SK-N-SH (cell line): ENCODE results near the gene SIGLEC15. TPM values are rescaled to one million over a fixed set of nuclear protein-coding genes. Genes with fewer than 3 reads are reported as not detected.

Source experiments
- CTCF ChIA-PET: fragments of 300-600, 350-600 bp; formaldehyde crosslinking; extraction: SDS; loops from one replicate; lab custom pipeline; 2021; lab: Yijun Ruan, JAX
- POLR2A ChIA-PET: fragments of 350-600 bp; sonication (Branson Sonifier 250); formaldehyde crosslinking; extraction: SDS; loops from one replicate; lab custom pipeline; 2020; ENCODE audit warnings: antibody characterized with exemption, inconsistent platforms; lab: Yijun Ruan, JAX
- DNase-seq: peaks from one replicate; pipeline ENCODE4 v3.0.0; 2012
- H2AFZ ChIP-seq: fragments of 200-600 bp; sonication (generic); 2 replicates; pipeline ENCODE4 v1.8.1; 2016; ENCODE audit warnings: antibody characterized with exemption, mild to moderate bottlenecking, low read depth
- H3F3A ChIP-seq: fragments of 200-600 bp; sonication (generic); replicated peaks from 2 replicates; pipeline ENCODE3; 2016; ENCODE audit warnings: antibody characterized with exemption, mild to moderate bottlenecking; ENCODE audit not compliant: insufficient read depth
- H3K27ac ChIP-seq, 2 experiments: fragments of 200-500 bp in 1 of 2; fragments of 200-600 bp in 1 of 2; sonication (Bioruptor generic) in 1 of 2; sonication (generic), shearing (Covaris generic) in 1 of 2; 2 replicates each; pipeline versions ENCODE4 v1.5.1 to v1.6.1; 2014 to 2016; ENCODE audit warnings: low read depth in 2 of 2, inconsistent platforms in 1 of 2, low read length in 1 of 2, mild to moderate bottlenecking in 1 of 2, mixed read lengths in 1 of 2
- H3K27me3 ChIP-seq: fragments of 200-600 bp; sonication (generic), shearing (Covaris generic); 2 replicates; pipeline ENCODE4 v1.6.1; 2016; ENCODE audit warnings: mixed run types; ENCODE audit not compliant: insufficient read depth
- H3K36me3 ChIP-seq, 2 experiments: fragments of 200-500 bp in 1 of 2; fragments of 200-600 bp in 1 of 2; sonication (Bioruptor generic) in 1 of 2; sonication (generic) in 1 of 2; replicated peaks in 1 of 2; 2 replicates each; pipeline versions ENCODE3 to v1.5.1; 2014 to 2016; ENCODE audit warnings: low read length in 1 of 2, mild to moderate bottlenecking in 1 of 2; ENCODE audit not compliant: insufficient read depth in 2 of 2, control insufficient read depth in 1 of 2
- H3K4me1 ChIP-seq, 2 experiments: fragments of 200-500 bp in 1 of 2; fragments of 200-600 bp in 1 of 2; sonication (Bioruptor generic) in 1 of 2; sonication (generic), shearing (Covaris generic) in 1 of 2; 2 replicates each; pipeline versions ENCODE4 v1.5.1 to v1.6.1; 2014 to 2016; ENCODE audit warnings: low read depth in 1 of 2, low read length in 1 of 2, mixed run types in 1 of 2; ENCODE audit not compliant: insufficient read depth in 2 of 2, control insufficient read depth in 1 of 2
- H3K4me2 ChIP-seq: fragments of 200-600 bp; sonication (generic), shearing (Covaris generic); 2 replicates; pipeline ENCODE4 v1.6.1; 2017; ENCODE audit warnings: mixed run types
- H3K4me3 ChIP-seq, 2 experiments: fragments of 200-500 bp in 1 of 2; fragments of 200-600 bp in 1 of 2; sonication (Bioruptor generic) in 1 of 2; sonication (generic), shearing (Covaris generic) in 1 of 2; 2 replicates each; pipeline versions ENCODE4 v1.5.1 to v1.8.1; 2014 to 2016; ENCODE audit warnings: low read depth in 2 of 2, inconsistent platforms in 1 of 2, low read length in 1 of 2, mild to moderate bottlenecking in 1 of 2, mixed read lengths in 1 of 2, moderate library complexity in 1 of 2
- H3K79me2 ChIP-seq: fragments of 200-600 bp; sonication (generic); 2 replicates; pipeline ENCODE4 v1.8.1; 2017; ENCODE audit warnings: mild to moderate bottlenecking; ENCODE audit not compliant: insufficient read depth
- H3K9ac ChIP-seq: fragments of 200-600 bp; sonication (generic); 2 replicates; pipeline ENCODE4 v1.6.1; 2017; ENCODE audit warnings: mixed run types
- H3K9me2 ChIP-seq: fragments of 200-600 bp; sonication (generic); 2 replicates; pipeline ENCODE4 v1.6.1; 2017; ENCODE audit warnings: mixed run types
- H3K9me3 ChIP-seq: fragments of 200-600 bp; sonication (generic); 2 replicates; pipeline ENCODE4 v1.6.1; 2017; ENCODE audit warnings: mixed run types, mild to moderate bottlenecking, moderate library complexity
- H4K20me1 ChIP-seq: fragments of 200-600 bp; sonication (generic); 2 replicates; pipeline ENCODE4 v1.6.1; 2017; ENCODE audit warnings: mild to moderate bottlenecking, mixed run types; ENCODE audit not compliant: insufficient read depth
- ELF1 ChIP-seq: IDR thresholded peaks from 2 replicates; pipeline ENCODE4 v1.4.0; 2012
- EP300 ChIP-seq, 2 experiments: IDR thresholded peaks; 2 replicates each; pipeline versions ENCODE4 v1.4.0 to v1.6.1; 2012; ENCODE audit warnings: borderline replicate concordance in 1 of 2, low read depth in 1 of 2, low read length in 1 of 2
- FOSL2 ChIP-seq: IDR thresholded peaks from 2 replicates; pipeline ENCODE4 v1.4.0; 2012; ENCODE audit warnings: low read depth, mild to moderate bottlenecking, moderate library complexity, borderline replicate concordance
- FOXJ3 ChIP-seq: sonication (generic); formaldehyde crosslinking; IDR thresholded peaks from 2 replicates; pipeline ENCODE4 v1.5.1; 2020; ENCODE audit warnings: mild to moderate bottlenecking, missing genetic modification reagents
- FOXM1 ChIP-seq: IDR thresholded peaks from 2 replicates; pipeline ENCODE4 v1.4.0; 2012; ENCODE audit warnings: low read depth, mild to moderate bottlenecking
- GABPA ChIP-seq: IDR thresholded peaks from 2 replicates; pipeline ENCODE4 v1.4.0; 2012; ENCODE audit warnings: low read depth, mild to moderate bottlenecking
- GATA2 ChIP-seq: sonication (generic); formaldehyde crosslinking; IDR thresholded peaks from 2 replicates; pipeline ENCODE4 v1.5.0; 2020; ENCODE audit warnings: mild to moderate bottlenecking, missing genetic modification reagents
- NFIC ChIP-seq: IDR thresholded peaks from 2 replicates; pipeline ENCODE4 v1.4.0; 2012; ENCODE audit warnings: borderline replicate concordance
- NRF1 ChIP-seq: IDR thresholded peaks from 2 replicates; pipeline ENCODE4 v1.6.1; 2012; ENCODE audit warnings: low read depth, mild to moderate bottlenecking, low read length
- PBX3 ChIP-seq: IDR thresholded peaks from 2 replicates; pipeline ENCODE4; 2012
- RCOR1 ChIP-seq: fragments of 150-350 bp; IDR thresholded peaks from 2 replicates; pipeline ENCODE4 v1.6.1; 2017; ENCODE audit warnings: antibody characterized with exemption, low read length
- REST ChIP-seq: IDR thresholded peaks from 2 replicates; pipeline ENCODE4 v1.6.1; 2012; ENCODE audit warnings: mild to moderate bottlenecking, low read depth, low read length, moderate library complexity
- SIN3A ChIP-seq: IDR thresholded peaks from 2 replicates; pipeline ENCODE4 v1.6.1; 2012; ENCODE audit warnings: low read depth, mild to moderate bottlenecking, low read length, moderate library complexity, borderline replicate concordance
- TAF1 ChIP-seq: IDR thresholded peaks from 2 replicates; pipeline ENCODE4 v1.6.1; 2012; ENCODE audit warnings: low read depth, mild to moderate bottlenecking, low read length, moderate library complexity, borderline replicate concordance
- TCF12 ChIP-seq: IDR thresholded peaks from 2 replicates; pipeline ENCODE4 v1.4.0; 2012
- TEAD4 ChIP-seq: IDR thresholded peaks from 2 replicates; pipeline ENCODE4 v1.4.0; 2012; ENCODE audit warnings: mild to moderate bottlenecking, borderline replicate concordance; ENCODE audit not compliant: insufficient read depth
- USF2 ChIP-seq: fragments of 150-350 bp; IDR thresholded peaks from 2 replicates; pipeline ENCODE4 v1.6.1; 2017; ENCODE audit warnings: antibody characterized with exemption, low read length, low read depth, borderline replicate concordance
- YY1 ChIP-seq: IDR thresholded peaks from 2 replicates; pipeline ENCODE4 v1.4.0; 2012; ENCODE audit warnings: low read depth, mild to moderate bottlenecking
- ZBTB33 ChIP-seq: IDR thresholded peaks from 2 replicates; pipeline ENCODE4 v1.4.0; 2012; ENCODE audit warnings: low read depth, borderline replicate concordance
- WGBS: methylation state at CpG from one replicate; pipeline ENCODE4 v1.1.6; 2017; ENCODE audit warnings: low lambda C conversion rate; 5-methylcytosine and 5-hydroxymethylcytosine counted together
- polyA plus RNA-seq, 3 experiments: library from polyadenylated mRNA; depleted of rRNA; stranded (reverse); fragments of >200 nt; gene quantifications; 2 replicates each; pipeline ENCODE4 v1.2.3, GENCODE V29; 2012
- TF ChIP-seq, protein P1 (sequence below): IDR thresholded peaks from 2 replicates; pipeline ENCODE4 v1.4.0; 2012; ENCODE audit warnings: low read depth, borderline replicate concordance

Gene SIGLEC15
- polyA plus RNA-seq, 1 of the 3 experiments (the other 2 are of a cell fraction) = 0.10 TPM

DNA sequence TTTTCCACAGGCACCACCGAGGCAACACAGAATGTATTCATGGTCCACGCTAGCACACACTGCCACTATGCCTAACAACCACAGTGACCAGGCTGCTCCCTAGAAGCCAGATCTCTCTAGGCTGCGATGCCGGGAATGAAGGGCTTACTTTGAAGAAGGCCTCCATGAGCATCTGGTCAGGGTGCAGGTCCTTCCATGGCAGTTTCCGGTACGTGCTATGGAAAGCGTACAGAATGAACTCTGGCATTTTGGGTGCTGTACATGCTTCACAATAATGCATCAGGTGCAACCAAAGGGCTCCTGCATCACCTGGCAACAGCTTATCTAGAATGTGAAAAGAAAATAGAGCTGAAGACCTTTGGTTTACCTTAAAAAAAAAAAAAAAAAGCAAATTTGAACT, 44.9 kb downstream of the SIGLEC15 start:
- H4K20me1 ChIP-seq = no peaks in the 10 kb centered on the region
- no peak overlapping the region for H3K4me3 ChIP-seq
- H3K9me3 ChIP-seq = no peaks in the 10 kb centered on the region
- H3K4me1 ChIP-seq = peaks cover 0 to 5% of the 10 kb centered on the region in 2 experiments; a peak in 2 of 4 replicates
- H3K4me2 ChIP-seq = no peak overlapping the region
- H3F3A ChIP-seq = no peaks in the 10 kb centered on the region
- 70% methylated on average over 6 of the region's 7 CpGs for WGBS
- ChIA-PET POLR2A (no interaction called here), CTCF (interaction anchor here (1.5 to 4.2 kb wide), 3 partner anchors 9 to 250 kb away, joined by 3 to 30 read pairs (median 3); no protein-coding TSS in a partner anchor)
- no peaks in the 10 kb centered on the region for H3K27me3 ChIP-seq
- TF ChIP-seq PBX3 (no peak), GABPA (no peak), RCOR1 (no peak), REST (no peak), ELF1 (no peak), GATA2 (CRISPR knock-in tag) (no peak), EP300 (IDR thresholded peaks at IDR 0.05; ENCODE audit: borderline replicate concordance in 1 of 2, low read depth in 1 of 2, low read length in 1 of 2) (no peak), TCF12 (no peak), TEAD4 (no peak), TAF1 (no peak), FOXJ3 (CRISPR knock-in tag) (no peak), NFIC (no peak), USF2 (no peak), NRF1 (no peak), FOSL2 (no peak), FOXM1 (no peak), SIN3A (no peak), ZBTB33 (no peak), YY1 (no peak)
- TF ChIP-seq, protein P1, sequence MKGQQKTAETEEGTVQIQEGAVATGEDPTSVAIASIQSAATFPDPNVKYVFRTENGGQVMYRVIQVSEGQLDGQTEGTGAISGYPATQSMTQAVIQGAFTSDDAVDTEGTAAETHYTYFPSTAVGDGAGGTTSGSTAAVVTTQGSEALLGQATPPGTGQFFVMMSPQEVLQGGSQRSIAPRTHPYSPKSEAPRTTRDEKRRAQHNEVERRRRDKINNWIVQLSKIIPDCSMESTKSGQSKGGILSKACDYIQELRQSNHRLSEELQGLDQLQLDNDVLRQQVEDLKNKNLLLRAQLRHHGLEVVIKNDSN = no peak
- H3K9me2 ChIP-seq = no peaks in the 10 kb centered on the region
- no peak for DNase-seq
- H3K36me3 ChIP-seq = peaks cover 43 to 87% of the 10 kb centered on the region in 2 experiments
- H3K27ac ChIP-seq = no peak overlapping the region
- H2AFZ ChIP-seq = no peak overlapping the region
- no peak overlapping the region for H3K9ac ChIP-seq
- no peaks in the 10 kb centered on the region; the same call in 1 of the 2 replicates for H3K79me2 ChIP-seq
